HG03354 (cell line): Measurements from ENCODE around the gene GAB2.

Source experiments
- ATAC-seq: cut with Tn5 transposase; IDR thresholded peaks from one replicate; pipeline ENCODE4 v1.9.1; 2021; ENCODE audit warnings: mild to moderate bottlenecking; ENCODE audit not compliant: unreplicated experiment, poor library complexity, severe bottlenecking

Gene GAB2

DNA sequence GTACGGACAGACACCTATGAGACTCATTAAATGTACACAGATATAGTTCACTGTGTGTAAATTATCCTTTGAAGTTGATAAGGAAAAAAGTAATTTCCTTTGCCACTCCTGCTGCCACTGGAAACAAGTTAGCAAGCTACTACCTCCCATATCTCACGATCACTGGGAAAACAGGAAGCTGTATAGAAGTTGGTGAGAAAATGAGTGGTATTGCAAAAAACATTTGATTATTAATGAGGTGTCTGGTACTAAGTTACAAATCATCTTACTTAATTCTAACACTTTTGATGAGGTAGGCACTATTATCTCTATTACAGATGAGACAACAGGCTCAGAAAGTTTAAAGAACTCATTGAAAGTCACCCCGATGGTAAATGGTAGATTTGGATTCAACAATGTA lies 68.5 kb downstream of the GAB2 start:
- ATAC-seq = no peak

DNA sequence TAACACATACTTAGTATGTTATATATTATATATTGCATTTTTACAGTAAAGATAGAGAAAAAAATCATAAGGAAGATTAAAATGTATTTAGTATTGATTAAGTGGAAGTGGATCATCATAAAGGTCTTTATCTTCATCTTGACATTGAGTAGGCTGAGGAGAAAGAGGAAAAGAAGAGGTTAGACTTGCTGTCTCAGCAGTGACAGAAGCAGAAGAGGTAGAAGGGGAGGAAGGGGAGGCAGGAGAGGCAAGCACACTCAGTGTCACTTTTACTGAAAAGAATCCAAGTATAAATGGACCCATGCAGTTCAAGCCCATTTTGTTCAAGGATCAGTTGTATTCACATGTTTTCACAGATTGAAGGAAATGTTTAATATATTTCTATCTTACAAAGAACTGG lies 69.7 kb downstream of the GAB2 start:
- ATAC-seq = no peak

DNA sequence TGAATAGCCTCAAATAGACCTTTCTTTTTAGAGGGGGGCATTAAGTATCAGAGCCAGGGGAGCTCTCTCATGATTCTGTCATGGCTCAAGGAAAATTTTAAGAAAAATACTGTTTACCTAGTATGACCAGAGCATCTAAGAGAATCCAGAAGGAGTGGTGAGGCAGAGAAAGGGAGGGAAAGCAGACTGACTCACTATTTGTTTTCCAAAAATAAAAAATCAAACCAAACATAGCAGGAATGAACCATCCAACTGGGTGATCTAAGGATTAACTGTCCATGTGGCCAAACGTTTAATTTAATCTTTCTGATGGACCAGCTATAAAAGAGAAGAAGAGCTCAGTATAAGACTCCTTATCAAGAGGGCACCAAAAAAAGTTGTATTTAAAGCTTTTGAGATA lies 70.8 kb downstream of the GAB2 start:
- ATAC-seq = no peak

DNA sequence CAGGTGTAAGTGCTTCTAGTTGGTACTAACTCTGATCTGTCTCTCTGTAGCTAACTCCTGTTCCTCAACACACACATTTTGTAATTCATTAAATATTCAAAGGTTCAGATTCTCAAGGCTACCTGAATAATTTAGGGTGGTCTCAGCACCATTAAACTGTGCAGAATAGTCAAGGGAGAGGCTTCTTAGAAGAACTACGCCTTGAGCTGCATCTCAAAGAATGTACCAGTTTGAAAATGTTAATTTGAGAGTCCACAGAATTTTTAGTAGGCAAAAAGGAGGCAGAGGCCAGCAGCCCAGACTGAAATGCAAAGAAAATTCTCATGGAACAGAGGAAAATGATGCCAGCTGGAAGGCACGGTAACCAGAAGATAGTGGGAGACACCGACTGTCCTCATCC lies 72.2 kb downstream of the GAB2 start:
- no peak for ATAC-seq

DNA sequence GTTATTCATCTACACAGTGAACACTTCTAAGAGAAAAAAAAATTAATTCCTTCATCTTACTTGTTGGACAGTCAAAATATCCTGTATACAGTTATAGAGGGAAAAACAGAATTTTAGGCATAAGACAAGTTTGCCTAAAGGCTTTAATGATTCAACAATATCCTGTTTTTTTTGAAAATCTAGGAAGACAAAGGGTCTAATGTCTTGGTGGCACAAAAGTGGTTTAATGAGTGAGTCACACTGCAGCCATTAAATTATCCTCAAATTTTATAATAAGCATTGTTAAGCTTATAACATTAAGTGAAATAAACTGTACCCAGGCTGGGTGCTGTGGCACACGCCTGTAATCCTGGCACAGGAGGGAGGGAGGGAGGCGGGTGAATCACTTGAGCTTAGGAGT lies 72.9 kb downstream of the GAB2 start:
- ATAC-seq = no peak

DNA sequence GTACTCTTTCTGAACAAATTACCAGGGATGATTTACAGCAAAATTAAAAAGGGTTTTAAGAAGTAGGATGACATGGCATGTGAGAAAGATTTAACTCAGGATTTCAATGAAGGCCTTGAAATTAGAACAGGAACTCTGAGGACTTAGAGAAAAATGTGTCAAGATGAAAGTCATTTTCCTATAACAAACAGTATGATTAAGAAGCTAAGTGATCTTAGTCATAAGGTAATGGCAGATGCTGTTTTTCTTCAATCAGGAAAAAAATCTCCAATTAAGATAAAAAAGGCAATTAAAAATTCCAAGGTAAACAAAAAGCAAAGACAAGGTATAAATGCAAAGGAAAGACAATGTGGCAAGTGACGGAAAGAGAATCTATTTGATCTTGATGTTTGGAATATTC lies 73.5 kb downstream of the GAB2 start:
- ATAC-seq = no peak

DNA sequence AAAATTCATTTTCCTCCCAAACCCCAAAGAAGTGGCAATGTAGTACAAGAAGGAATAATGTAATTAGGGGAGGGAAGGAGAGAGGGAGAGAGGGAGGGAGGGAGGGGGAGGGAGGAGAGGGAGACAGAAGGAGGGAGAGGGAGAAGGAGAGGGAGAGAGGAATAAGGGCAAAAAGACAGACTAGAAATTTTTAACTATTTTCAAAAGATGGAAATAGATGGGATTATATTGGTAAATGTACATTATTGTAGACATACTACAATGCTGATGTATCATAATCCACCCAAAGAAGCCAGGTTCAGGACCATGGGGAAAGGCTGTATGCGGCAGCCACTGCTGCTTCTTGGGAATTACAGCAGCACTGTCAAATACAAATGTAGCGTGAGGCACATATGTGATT lies 74.3 kb downstream of the GAB2 start:
- no peak for ATAC-seq

DNA sequence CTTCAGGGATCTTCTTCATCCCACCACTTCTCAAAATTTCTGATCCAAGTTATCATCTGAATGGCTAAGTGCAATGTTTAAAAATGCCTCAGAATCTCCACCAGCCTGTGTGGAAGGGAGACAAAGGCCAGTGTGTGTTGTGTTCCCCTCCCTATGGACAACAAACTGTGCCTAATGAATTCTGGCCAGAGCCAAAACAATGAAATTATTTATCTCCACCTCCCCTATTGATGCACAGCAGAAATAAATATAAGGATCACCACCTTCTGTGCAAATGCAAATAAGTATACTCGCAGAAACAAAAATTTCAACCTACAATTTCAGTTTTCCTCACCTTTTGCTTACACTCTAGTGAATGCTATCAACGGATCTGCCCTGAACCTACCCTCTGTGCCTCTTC lies 75.8 kb downstream of the GAB2 start:
- ATAC-seq = no peak

DNA sequence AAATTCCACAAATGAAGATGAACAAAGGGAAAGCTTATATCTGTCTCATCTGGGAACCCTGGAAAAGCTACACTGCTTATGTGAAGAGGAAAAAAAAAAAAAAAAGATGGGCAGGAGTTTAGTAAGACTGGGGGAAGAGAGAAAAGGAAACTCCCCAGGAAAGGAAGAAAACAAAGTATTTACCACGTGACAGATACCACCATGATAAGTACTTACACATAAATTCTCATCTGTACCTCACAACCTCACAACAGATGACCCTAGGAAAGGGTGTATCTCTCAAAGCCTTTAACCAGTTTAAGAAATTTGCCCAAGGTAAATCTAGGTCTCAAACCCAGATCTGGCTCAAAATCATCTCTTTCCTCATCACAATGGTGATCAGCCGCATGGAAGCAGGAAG lies 77.1 kb downstream of the GAB2 start:
- ATAC-seq = no peak

DNA sequence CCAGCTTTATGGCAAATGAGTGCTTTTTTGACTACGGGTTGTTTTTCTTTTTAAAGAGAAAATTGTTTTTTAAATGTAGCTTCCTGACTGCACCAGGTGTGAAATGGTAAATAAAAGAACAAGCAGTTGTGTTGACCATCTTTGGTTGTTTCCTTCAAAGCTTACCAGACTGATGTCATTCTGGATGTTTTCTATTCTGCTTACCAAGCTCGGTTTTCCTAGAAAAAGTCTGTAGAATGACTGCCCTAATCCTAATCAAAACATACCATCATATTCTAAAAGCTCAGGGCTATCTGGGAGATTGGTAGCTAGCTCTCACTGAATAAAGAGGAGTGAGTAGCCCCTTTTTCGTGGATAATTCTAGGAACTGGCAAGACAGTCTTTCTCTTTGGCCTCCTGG lies 77.7 kb downstream of the GAB2 start:
- ATAC-seq = no peak

DNA sequence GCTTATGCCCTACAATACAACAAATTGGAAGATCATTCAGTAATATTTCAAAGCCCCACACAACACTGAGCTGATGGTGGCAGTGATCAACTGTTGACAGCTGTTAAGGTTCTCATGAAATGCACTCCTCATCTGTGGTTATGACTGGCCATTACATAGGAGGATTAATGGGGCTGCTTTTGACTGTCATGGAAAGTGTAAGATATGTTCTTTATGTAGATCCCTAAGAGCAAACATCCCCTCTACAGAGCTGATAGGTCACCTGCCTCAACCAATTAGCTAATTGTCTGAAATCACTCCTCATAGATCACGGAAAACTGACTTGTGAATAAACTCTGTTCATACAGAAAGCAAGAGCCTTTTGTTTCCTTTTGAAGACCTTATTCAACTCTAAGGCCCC lies 78.1 kb downstream of the GAB2 start:
- no peak for ATAC-seq

DNA sequence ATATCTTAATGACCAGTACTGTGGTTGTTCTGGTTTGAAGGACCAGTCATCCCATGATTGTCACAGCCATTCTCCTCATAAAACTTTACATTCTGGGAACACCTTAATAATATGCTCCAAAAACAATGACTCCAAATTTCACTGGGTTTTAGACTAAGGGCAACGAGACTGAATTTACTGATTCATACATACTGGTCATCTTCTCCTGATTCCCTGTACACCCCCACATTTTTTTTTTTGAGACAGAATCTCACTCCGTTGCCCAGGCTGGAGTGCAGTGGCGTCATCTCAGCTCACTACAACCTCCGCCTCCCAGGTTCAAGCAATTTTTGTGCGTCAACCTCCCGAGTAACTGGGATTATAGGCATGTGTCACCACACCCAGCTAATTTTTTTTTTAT lies 78.9 kb downstream of the GAB2 start:
- no peak for ATAC-seq

DNA sequence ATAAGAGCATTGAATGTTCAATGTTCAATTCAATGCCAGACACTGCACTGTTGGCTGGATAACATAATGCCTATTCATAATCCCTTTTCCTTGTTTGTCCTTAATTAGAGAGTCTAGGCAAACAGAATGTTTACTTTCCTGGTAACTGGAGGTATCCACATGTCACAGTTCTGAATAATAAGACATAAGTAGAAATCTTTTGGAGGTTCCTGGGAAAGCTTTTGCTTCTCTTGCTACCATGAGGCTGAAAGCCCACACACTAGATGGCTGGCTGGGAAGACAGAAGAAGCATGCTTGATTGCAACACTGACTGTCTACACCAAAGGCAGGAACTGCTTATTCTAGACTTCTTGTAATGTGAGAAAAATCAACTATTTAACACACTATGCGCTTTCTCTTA lies 79.5 kb downstream of the GAB2 start:
- no peak for ATAC-seq

DNA sequence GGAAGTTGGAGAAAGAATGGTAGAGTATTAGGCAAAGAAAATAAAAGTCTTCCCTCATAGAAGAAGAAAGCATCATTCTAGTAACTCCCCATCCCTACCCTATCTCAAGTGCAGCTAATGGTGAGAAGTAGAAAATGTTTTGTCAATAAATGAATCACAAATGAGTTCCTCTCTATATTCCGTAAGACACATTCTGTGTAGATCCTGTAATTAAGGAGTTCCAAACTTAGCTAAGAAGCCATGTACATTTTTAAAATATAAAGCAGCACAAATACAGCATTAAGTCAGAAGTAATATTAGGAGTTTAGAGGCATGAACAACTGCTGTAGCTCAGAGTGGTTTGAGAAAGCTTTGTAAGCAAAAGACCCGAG lies 80.1 kb downstream of the GAB2 start:
- ATAC-seq = no peak

DNA sequence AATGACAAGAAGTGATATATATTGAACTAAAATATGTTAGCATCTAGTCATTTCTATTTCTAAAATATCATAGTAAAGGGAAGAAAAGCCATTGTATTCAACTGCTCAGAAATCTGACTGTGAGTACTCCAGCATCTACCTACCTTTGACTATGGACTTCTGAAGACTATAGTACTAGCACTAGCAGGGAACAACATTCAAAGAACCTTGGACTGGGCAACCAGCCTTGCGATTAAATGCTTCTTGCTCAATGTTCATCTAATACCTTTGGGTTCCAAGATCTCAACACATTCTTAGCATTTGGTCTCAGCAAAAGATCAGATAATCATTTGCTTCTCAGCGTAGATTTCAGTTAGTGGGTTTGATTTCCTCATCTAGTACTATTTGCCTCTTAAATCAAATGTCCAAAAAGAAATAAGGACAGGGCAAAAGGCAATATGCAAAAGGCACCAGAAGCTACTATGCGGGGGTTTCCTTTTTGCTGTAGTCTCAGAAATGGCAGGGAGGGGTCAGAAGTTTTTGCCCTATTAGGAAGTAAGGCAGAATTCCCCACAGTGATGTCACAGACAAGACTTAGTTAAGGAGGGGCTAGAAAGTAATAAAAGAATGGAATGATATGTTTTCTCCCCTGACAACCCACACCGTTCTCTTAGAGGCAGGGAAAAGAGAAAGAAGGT lies 80.6 kb downstream of the GAB2 start:
- ATAC-seq = no peak

DNA sequence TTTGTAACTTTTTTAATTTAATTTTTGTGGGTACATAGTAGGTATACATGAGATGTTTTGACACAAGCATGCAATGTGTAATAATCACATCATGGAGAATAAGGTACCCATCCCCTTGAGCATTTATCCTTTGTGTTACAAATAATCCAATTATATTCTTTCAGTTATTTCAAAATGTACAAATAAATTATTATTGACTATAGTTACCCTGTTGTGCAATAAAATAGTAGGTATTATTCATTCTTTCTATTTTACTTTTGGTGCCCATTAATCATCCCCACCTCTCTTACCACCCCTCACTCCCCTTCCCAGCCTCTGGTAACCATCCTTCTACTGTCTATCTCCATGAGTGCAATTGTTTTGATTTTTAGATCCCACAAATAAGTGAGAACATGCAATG lies 83.5 kb downstream of the GAB2 start:
- no peak for ATAC-seq

DNA sequence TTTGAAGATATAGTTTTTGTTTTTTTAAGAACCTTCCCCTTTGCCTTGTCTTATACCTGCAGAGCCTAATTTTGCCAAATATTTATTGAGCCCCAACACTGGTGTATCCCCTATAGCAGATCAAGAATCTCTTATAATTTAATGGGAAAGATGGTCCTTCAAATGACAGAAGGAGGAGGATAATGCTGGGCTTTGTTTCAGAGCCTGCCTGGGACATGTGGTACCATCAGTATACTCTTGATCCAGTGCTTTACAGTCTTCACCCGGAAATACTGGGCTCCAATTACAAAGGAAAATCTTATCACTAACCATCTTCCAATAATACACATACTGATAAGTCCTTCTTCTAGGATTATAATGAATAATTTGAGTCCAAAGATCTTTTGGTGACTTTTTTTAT lies 84.7 kb downstream of the GAB2 start:
- ATAC-seq = no peak

DNA sequence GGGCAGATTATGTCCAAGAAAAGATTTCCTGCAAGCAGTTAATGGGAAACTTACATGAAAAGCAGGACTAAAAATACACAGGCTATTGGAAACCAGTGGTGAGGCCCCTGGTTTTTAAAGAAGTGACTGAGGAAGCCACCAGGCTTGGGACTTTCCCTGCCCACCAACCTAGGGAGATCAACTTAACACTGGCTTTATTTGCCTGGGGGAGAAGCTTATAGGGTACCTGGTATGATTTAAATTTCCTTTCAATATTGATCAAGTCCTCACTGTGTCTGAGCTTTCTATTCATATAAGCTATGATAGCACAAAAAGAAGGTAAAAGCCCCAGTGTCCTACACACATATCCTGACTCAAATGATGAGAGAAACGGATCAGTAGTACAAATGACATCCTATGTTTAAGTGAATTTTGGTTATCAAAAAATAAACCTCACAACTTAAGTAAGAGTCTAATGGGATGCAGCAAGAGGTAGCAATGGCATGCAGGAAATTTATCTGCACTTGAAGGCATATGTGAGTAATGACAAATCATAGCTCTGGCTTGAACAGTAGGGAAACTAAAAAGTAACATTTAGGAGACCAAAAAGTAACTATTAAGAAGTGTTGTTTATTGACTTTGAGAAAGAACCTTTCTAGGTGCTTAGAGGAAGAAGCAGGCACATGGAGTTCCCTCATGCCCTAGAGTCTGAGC lies 85.3 kb downstream of the GAB2 start:
- no peak for ATAC-seq

DNA sequence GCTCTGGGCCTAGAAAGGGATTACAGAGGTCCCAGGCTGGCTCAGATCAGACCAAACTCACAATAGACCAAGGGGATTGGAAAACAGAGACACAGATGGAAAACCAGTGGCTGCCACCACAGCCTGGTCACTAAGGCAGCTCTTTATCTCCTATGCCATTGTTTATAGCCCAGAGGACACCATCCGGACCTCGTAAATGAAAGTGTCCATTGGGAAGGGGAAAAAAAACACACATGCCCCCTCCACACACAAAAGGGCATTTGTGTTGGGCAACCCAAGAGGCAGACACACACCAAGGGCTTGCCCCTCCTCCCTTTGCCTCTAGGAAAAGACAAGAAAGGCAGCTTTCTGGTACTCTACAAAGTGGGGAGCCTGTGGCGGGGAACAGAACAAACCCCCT lies 85.9 kb downstream of the GAB2 start:
- ATAC-seq = no peak

DNA sequence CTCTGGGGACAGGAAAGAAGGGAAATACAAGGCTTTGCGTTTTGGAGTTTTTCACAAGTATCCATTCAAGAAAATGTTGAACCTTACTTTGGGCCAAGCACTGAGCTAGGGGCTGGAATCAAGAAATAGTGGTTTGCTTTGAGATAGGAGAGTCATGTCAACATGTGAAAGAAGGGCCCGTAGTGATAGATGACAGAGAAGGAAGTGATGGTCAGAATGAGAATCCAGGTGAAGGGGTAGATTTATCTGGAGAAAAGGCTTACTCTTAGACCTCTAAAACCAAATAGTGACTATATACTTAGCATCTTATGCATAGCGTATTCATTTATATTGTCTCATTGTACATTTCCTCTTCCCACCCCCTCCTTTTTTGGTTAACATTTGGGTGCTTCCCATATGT lies 87.3 kb downstream of the GAB2 start:
- ATAC-seq = no peak

DNA sequence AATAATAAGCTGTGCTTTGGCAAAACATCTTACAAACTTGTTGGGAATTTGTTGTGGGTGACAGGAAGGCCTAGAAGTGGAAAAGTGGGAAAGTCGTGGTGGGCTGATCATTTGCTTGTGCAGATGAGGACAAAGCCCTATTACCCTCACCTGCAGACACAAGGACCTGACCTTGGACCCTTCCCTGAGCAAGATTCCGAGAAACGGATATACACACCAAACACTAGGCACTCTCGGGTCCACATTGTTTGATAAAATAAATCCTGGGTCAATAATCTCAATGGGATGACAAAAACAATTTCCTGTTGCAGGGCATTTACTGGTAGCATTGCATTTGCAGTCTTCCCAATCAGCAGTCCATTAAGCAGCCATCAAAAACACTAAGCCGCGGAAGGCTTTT lies 89.7 kb downstream of the GAB2 start:
- ATAC-seq = no peak

DNA sequence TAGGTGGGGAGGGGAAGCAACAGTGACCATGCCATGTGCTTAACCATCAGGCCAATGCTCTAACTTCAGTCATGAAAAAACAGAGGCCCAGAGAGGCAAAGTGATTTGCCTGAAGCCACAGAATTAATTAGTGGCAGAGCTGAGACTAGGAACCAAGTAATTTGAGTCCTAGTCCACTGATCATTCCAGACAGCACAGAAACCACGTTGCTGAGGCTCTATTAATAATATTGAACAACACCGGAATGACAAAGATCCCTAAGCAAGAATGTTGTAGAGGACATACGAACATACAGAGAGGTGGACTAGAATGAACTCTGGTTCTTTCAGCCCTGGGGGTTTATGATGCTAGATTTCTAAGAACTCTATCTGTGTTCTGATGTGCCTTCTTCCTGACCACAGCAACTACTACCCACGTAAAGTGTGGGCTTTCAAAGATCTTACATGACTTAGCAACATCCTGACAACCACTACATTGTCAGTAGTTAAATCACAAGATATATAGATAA lies 92.3 kb downstream of the GAB2 start:
- peak; percentile 60 for ATAC-seq
